ENCODE data around the gene SLC39A10.

SLC39A10 gene, protein sequence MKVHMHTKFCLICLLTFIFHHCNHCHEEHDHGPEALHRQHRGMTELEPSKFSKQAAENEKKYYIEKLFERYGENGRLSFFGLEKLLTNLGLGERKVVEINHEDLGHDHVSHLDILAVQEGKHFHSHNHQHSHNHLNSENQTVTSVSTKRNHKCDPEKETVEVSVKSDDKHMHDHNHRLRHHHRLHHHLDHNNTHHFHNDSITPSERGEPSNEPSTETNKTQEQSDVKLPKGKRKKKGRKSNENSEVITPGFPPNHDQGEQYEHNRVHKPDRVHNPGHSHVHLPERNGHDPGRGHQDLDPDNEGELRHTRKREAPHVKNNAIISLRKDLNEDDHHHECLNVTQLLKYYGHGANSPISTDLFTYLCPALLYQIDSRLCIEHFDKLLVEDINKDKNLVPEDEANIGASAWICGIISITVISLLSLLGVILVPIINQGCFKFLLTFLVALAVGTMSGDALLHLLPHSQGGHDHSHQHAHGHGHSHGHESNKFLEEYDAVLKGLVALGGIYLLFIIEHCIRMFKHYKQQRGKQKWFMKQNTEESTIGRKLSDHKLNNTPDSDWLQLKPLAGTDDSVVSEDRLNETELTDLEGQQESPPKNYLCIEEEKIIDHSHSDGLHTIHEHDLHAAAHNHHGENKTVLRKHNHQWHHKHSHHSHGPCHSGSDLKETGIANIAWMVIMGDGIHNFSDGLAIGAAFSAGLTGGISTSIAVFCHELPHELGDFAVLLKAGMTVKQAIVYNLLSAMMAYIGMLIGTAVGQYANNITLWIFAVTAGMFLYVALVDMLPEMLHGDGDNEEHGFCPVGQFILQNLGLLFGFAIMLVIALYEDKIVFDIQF

GRCh38 chr2:195656859-195657633 is at the start of gene SLC39A10:
TSS of gene SLC39A10 (plus strand) at chr2:195657226. CDS start at chr2:195680043, 22,817 bp downstream.
- peak; percentile 97 for DNase-seq (ENCODE audit: low spot score)

DNA sequence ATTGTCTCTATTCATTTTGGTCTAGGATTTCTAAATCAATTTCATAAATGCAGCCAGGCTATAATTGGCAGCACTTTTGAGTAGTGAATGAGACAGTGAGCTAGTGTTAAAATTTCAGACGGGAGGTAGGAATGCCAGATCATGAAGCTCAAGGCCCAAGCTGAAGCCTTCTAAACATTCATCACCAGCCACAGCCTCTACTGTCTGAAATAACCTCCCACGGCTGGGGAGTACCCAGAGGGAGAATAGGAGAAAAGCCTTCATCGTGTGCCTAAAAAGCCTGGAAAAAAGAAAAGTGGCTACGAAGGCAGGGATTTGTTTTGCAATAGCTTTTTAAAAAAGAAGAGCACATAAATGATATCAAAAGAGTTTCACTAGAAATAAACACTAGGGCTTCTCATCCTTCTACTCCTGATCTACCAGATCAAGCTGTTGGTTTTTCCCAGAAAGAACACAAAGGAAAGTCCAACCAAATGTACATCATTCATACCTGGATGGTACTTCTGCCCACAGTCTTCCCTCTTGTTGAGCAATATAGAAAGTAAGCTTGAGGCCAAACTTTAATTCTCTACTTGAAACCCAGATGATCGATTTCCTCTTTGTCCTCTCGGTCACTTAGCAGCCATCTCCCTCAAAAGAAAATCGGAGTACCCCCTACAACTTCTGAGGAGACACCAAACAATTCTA is 48.1 kb upstream of the SLC39A10 start:
- no peak for DNase-seq (ENCODE audit: low spot score)

GRCh38 chr2:195610717-195611116 is 46.3 kb upstream of the SLC39A10 start:
- DNase-seq (ENCODE audit: low spot score), result no peak

DNA sequence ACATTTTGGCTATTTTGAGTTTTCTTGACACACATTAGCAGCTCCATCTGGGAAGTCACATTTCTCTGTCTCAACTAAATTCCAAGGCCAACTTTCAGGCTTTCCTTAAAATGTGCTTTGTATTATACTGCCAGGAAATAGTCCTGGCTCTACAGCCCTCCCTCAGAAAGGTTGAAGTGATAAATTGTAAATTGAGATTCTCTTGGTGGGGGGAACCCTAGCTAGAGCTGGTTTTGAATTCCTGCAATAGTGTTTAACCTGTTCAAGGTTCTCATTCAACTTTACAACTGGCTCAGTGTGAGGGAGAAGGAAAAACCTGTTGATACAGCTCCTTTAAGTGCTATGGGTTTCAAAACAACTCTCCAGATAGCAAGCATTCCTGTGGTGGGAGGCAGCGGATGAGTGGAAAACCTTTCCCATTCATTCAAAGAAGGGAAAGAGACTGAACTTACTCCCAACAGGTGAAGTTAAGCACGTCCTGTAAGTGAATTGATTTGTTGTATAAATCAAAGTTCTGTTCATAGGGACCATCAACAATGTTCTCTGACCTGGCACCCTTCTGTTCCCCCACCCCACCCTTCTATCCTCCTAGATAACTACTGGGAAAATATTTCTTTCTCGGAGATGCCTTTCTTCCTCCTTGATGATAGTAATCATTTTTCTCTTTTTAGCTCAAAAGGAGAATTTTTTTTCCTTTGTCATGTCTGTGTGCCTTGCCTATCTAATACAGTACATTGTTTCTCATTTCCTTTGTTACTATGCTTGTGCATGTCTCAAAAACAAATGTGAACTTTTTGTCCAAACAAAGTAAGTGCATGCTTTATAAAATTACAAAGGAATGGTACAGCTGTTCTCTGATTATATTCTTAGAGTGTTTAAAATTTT is 44.2 kb upstream of the SLC39A10 start:
- DNase-seq (ENCODE audit: low spot score), result no peak

GRCh38 chr2:195613922-195614321 is 43.1 kb upstream of the SLC39A10 start:
- no peak for DNase-seq (ENCODE audit: low spot score)

DNA sequence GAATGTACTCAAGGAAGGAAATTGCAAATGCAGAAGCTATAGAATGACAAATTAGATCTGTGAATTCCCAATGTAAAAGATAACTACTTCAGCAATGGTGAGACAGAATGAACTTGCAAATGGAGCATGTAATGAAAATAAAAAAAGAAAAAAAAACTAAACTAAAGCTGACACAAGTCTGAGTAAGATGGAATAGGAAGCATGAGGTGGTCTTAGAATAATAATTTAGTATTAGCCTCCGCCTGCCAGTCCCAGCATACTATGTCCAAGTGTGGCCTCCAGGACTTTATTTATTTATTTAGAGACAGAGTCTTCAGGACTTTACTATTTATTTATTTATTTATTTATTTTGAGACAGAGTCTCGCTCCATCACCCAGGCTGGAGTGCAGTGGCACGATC is 37.4 kb upstream of the SLC39A10 start:
- DNase-seq (ENCODE audit: low spot score), result no peak

DNA sequence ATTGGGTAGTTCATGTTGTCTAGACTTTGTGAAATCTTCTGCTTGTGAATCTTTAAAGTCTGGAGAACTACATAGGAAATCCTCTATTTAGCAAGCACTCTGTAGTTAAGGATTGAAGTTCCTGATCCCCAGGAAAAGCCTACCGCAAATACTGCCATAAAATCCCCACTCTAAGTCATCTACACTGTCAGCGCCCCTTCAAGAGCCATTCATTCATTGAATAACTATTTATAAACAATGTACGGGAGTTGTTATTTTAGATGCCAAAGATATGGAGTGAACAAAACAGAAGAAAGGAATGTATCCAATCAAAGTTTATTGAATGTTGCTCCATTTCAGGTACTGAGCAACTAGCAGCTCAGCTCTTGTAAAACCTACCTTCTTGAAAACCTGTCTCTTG is 36.5 kb upstream of the SLC39A10 start:
- no peak for DNase-seq (ENCODE audit: low spot score)

DNA sequence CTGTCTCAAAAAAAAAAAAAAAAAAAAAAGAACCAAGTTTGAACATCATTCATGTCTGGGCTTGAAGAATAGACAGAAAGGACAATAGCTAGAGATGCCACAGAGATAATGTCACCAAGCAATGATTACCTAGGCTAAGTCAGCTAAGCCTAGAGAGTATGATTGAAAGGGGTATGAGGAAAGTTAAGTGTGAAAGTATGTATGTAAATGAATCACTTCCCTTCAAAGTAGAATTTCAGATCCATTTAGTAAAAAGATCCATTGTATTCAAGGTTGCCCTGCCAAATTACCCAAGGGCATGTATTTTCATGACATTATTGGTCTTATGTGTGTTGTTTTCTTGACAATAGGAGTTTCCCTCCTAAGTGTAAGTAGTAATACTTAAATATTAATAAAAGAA is 34.1 kb upstream of the SLC39A10 start:
- no peak for DNase-seq (ENCODE audit: low spot score)

- DNase-seq (ENCODE audit: low spot score), result no peak
Observed at GRCh38 chr2:195626507-195626906, 30.5 kb upstream of the SLC39A10 start.

DNA sequence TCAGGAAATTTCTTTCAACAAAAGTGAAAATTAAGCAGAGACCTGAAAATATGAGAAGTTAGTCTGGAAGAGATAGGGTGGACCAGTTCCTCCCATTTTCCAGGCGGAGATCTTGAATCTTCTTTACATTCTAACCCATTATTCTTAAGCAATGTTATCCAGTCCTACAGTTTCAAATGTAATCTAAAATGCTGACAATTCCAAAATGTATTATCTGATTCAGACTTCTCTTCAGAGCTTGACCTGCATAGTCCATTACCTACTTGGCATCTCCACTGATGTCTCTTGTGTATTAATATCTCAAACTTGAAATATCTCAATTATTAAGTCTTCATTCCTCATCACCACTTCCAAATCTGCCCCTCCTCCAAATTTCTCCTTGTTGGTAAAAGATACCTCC is 28.4 kb upstream of the SLC39A10 start:
- no peak for DNase-seq (ENCODE audit: low spot score)

DNA sequence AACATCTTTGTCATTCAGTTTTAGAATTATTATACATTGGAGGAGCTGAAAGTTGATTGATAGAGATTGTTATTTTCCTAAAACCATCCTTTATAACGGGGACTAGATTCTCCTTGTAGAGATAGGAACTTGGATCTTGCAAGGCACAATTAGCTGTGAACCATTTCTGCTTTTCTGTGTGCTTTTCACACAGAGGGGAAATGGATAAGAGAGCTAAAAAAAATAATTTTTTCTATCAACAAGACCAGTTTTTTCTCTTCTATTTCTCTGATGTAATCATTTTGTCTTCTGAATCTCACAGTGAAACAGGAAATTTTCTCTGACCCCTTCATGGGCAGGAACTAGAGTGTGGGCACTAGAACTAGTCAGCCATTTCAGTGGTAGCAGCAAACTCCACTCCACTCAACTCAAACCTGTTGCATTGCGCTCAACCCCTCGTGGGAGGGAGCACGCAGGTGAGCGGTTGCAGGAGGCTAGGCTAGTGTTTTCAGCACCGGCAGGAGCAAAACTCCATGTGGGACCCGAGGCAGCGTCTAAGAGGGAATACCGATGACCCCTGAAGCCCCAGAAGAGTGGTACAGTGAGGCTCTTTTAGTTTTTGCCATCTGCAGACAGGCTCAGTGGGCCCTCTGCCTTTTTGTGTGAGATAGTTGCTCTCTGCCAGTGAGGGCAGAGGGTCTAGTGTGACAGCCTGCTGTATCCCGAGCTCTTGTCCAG is 24.0 kb upstream of the SLC39A10 start:
- no peak for DNase-seq (ENCODE audit: low spot score)

DNA sequence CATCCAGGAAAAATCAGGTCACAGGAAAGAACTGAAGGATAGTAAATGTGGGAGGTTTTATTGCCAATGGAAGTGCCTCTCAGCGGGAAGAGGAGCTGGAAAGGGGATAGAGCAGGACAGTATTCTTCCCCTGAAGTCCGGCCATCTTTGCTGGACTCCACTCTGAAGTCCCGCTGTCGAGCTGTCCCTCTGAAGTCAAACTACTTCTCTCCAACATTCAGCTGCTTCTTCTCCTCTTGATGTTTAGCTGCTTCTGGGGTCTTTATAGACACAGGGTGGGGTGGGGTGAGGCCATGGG is 23.5 kb upstream of the SLC39A10 start:
- DNase-seq (ENCODE audit: low spot score), result no peak

DNA sequence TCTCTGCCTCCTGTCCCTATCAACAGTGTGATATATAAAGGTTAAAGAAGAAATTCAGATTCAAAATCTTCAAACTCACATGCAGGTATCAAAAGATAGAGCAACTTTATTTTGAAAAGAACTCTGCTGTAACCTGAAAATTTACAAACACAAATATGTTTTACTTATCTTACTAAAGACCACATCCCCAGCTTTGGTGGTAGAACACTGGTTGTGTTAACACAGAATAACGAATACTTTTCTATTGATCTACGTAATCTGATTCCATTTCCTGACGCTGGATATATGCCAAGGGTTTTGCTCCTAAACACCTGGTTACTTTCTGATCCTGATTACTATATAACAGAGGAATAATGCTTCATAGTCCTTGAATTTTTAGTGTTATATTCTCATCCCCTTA is 23.1 kb upstream of the SLC39A10 start:
- no peak for DNase-seq (ENCODE audit: low spot score)

DNA sequence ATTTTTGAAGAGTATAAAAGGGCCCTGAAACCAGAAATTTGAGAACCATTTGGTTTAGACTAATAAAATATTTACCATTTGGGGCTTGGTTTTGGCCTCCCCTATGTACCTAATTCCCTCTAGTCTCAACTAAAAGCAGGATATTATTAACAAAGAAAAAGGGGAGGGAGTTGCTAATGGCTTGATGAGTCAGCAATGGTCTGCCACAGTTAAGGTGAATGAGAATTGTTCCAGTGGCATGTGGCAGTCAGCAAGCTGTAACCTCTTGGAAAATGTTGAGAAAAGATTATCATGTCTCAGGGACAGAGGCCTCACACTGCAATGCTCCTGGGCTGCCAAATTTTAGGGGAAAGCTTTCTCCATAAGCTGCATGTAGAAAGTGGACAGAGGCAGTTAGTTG is 20.1 kb upstream of the SLC39A10 start:
- DNase-seq (ENCODE audit: low spot score), result no peak

DNA sequence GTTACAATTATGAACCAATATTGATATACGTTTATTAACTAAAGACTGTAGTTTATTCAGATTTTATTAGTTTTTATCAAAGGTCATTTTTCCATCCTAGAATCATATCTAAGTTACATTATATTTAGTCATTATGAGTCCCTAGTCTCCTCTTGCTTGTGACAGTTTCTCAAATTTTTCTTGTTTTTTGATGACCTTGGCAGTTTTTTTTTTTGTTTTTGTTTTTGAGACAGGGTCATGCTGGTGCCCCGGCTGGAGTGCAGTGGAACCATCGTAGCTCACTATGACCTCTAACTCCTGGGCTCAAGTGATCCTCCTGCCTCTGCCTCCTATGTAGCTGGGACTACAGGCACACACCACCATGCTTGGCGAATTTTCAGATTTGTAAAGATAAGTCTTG is 18.3 kb upstream of the SLC39A10 start:
- DNase-seq (ENCODE audit: low spot score), result no peak

DNA sequence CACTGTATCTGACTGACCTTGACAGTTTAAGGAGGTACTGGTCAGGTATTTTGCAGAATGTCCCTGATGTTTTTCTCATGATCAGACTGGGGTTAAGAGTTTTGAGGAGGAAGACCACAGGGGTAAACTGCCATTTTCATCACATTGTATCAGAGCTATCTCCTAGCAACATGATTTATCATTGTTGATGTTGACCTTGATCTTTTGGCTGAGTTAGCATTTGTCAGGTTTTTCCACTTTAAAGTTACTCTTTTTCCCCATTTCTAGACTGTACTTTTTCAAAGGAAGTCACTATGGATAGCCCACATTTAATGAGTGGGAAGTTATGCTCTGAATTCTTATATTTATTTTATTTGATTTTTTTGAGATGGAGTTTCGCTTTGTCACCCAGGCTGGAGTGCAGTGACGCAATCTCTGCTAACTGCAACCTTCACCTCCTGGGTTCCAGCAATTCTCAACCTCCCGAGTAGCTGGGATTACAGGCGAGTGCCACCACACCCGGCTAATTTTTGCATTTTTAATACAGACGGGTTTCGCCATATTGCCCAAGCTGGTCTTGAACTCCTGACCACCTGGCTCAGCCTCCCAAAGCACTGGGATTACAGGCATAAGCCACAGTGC is 17.7 kb upstream of the SLC39A10 start:
- DNase-seq (ENCODE audit: low spot score), result no peak

- DNase-seq (ENCODE audit: low spot score), result no peak
Observed at GRCh38 chr2:195639959-195640358, 17.1 kb upstream of the SLC39A10 start.

GRCh38 chr2:195642027-195642678 is 14.9 kb upstream of the SLC39A10 start:
- no peak for DNase-seq (ENCODE audit: low spot score)

DNA sequence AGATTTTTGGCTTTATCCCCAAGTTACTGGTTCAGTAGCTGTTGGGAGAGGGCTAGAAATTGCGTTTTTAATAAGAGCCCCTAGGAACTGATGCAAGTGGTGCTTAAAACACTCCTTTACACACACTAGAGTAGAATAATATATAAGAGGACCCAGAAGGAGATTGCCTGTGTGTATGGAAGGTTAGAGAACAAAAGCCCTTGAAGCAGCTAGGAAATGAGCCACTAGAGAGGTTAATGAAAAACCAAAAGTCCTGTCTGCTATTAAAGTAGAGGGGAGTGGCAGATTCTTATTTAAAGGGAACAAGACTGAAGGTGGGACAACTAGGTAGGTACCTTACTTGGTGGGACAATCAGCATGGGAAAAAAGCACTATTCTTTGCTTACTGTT is 14.4 kb upstream of the SLC39A10 start:
- no peak for DNase-seq (ENCODE audit: low spot score)

All from activated CD4-positive, alpha-beta T cell treated with anti-CD3 and anti-CD28 coated beads, Interleukin-2, Interleukin-4, amounts not matched to agents 100 ng/mL and 50 ng/mL, durations not matched to agents 16 hours and 8 hours (primary cell).